PC-3 (cell line): ENCODE measurements around the gene IGFL2. TPM values are rescaled to one million over a fixed set of nuclear protein-coding genes. Genes with fewer than 3 reads are reported as not detected.
A peak's percentile ranks its signal among the peaks of the same experiment; 100 is the strongest.
"Not testable (repeated sequence)": the region's sequence is repeated elsewhere in the genome, so short reads cannot be mapped to it uniquely, and the experiment has no call there.

Source experiments
- ATAC-seq: fragments of 200-7000 bp; cut with Tn5 transposase; 2 replicates; pipeline ENCODE4 v1.9.1; 2020; ENCODE audit warnings: mild to moderate bottlenecking, moderate library complexity
- BruUV-seq: library from RNA; stranded (reverse); fragments of 400-500 nt; replicated peaks from 2 replicates; lab custom pipeline; 2021; lab: Mats Ljungman, UMichigan
- CTCF ChIA-PET: fragments of 300-600 bp; sonication (Branson Sonifier 250); formaldehyde crosslinking; loops from one replicate; lab custom pipeline; 2022; ENCODE audit warnings: antibody characterized with exemption; lab: Charles Lee
- POLR2A ChIA-PET: fragments of 300-600 bp; sonication (Branson Sonifier 250); formaldehyde crosslinking; loops from one replicate; lab custom pipeline; 2022; ENCODE audit warnings: antibody characterized with exemption; ENCODE audit not compliant: unreplicated experiment; lab: Charles Lee
- DNase-seq: peaks from one replicate; pipeline ENCODE4 v3.0.0-alpha.2; 2015
- H2AFZ ChIP-seq: fragments of 300-600 bp; sonication (generic); 2 replicates; pipeline ENCODE4 v1.6.0; 2016; ENCODE audit warnings: antibody characterized with exemption, low read length
- H3F3A ChIP-seq: fragments of 300-600 bp; sonication (generic); one replicate; pipeline ENCODE4 v1.6.0; 2017; ENCODE audit warnings: antibody characterized with exemption, low read length, control low read depth, mild to moderate bottlenecking; ENCODE audit not compliant: unreplicated experiment
- H3K27ac ChIP-seq: fragments of 300-600 bp; sonication (generic); 2 replicates; pipeline ENCODE4 v1.5.1; 2016; ENCODE audit warnings: mild to moderate bottlenecking, low read length
- H3K27me3 ChIP-seq: fragments of 300-600 bp; sonication (generic); 2 replicates; pipeline ENCODE4 v1.6.1; 2016; ENCODE audit warnings: low read length, mixed read lengths
- H3K36me3 ChIP-seq: fragments of 300-600 bp; sonication (generic); 2 replicates; pipeline ENCODE4 v1.6.1; 2016; ENCODE audit warnings: low read depth, mixed run types, low read length, mixed read lengths
- H3K4me1 ChIP-seq: fragments of 300-600 bp; sonication (generic); 2 replicates; pipeline ENCODE4 v1.5.1; 2016; ENCODE audit warnings: low read length; ENCODE audit not compliant: insufficient read depth
- H3K4me2 ChIP-seq: fragments of 300-600 bp; sonication (generic); 2 replicates; pipeline ENCODE4 v1.6.0; 2016; ENCODE audit warnings: low read length
- H3K4me3 ChIP-seq: fragments of 300-600 bp; sonication (generic); 2 replicates; pipeline ENCODE4 v1.5.1; 2016; ENCODE audit warnings: mild to moderate bottlenecking, low read length, mixed read lengths
- H3K79me2 ChIP-seq: fragments of 300-600 bp; sonication (generic); 2 replicates; pipeline ENCODE4 v1.6.1; 2017; ENCODE audit warnings: low read length, mixed read lengths
- H3K9ac ChIP-seq: fragments of 300-600 bp; sonication (generic); 2 replicates; pipeline ENCODE4 v1.6.0; 2016; ENCODE audit warnings: mild to moderate bottlenecking, low read length
- H3K9me2 ChIP-seq: fragments of 300-600 bp; sonication (generic); replicated peaks from 2 replicates; pipeline ENCODE4 v1.6.1; 2016; ENCODE audit warnings: mixed run types, low read length, mixed read lengths
- H3K9me3 ChIP-seq: fragments of 300-600 bp; sonication (generic); 2 replicates; pipeline ENCODE4 v1.6.1; 2016; ENCODE audit warnings: low read length, mixed read lengths
- H4K20me1 ChIP-seq: fragments of 300-600 bp; sonication (generic); 2 replicates; pipeline ENCODE4 v1.6.1; 2016; ENCODE audit warnings: low read length, mixed read lengths
- CTCF ChIP-seq: fragments of 300-600 bp; sonication (generic); conservative IDR thresholded peaks from 2 replicates; pipeline ENCODE4 v1.5.1; 2017; ENCODE audit warnings: antibody characterized with exemption, low read depth, mild to moderate bottlenecking, low read length
- EZH2 ChIP-seq: fragments of 300-600 bp; sonication (generic); IDR thresholded peaks from one replicate; pipeline ENCODE4 v1.6.1; 2017; ENCODE audit warnings: antibody characterized with exemption, mild to moderate bottlenecking, low read length; ENCODE audit not compliant: unreplicated experiment
- EZH2phosphoT487 ChIP-seq: fragments of 300-600 bp; sonication (generic); IDR thresholded peaks from 2 replicates; pipeline ENCODE4 v1.6.1; 2018; ENCODE audit warnings: mild to moderate bottlenecking, antibody characterized with exemption, low read length, borderline replicate concordance
- intact Hi-C: fragments of 100-400 bp; cut with micrococcal nuclease; formaldehyde crosslinking; loops from 2 replicates; pipeline ENCODE4 v1.9.0; 2023
- total RNA-seq: library from RNA; depleted of rRNA; stranded (reverse); fragments of >200 nt; gene quantifications from 2 replicates; pipeline ENCODE4 v1.2.3, GENCODE V29; 2014

IGFL2 gene
- total RNA-seq, 1 experiment from 2014 or later, result not detected

GRCh38 chr19:46181388-46181779, 33.3 kb downstream of the IGFL2 start:
- H3K9me3 ChIP-seq, result no peaks in the 10 kb centered on the region
- no TSS peak for BruUV-seq
- H3K4me1 ChIP-seq, result peaks cover 28% of the 10 kb centered on the region
- TF ChIP-seq EZH2 (no peak), CTCF (no peak), EZH2phosphoT487 (no peak)
- POLR2A ChIA-PET, result no interaction called here
- H3K27ac ChIP-seq, result peak overlapping the region; percentile 95
- H3K36me3 ChIP-seq, result no peaks in the 10 kb centered on the region
- no peaks in the 10 kb centered on the region for H3K27me3 ChIP-seq
- no peaks in the 10 kb centered on the region for H3F3A ChIP-seq
- H3K9me2 ChIP-seq, result no peaks in the 10 kb centered on the region
- no peaks in the 10 kb centered on the region for H3K79me2 ChIP-seq
- peak overlapping the region; percentile 70 for H3K4me2 ChIP-seq
- H2AFZ ChIP-seq, result 0 out of 2 replicates have a peak overlapping the region, but pooled peaks have one; percentile 11
- no peaks in the 10 kb centered on the region for H4K20me1 ChIP-seq
- intact Hi-C loops, result no loop called here
- CTCF ChIA-PET, result no interaction called here
- ATAC-seq (peak; percentile 71), DNase-seq (peak; percentile 52)
- peak overlapping the region; percentile 76 for H3K9ac ChIP-seq
- peak overlapping the region; percentile 31; the same call in 1 of the 2 replicates for H3K4me3 ChIP-seq

GRCh38 chr19:46182476-46182875, 34.4 kb downstream of the IGFL2 start:
- H3K9ac ChIP-seq, result no peak overlapping the region
- no peaks in the 10 kb centered on the region for H4K20me1 ChIP-seq
- no peak overlapping the region for H3K4me2 ChIP-seq
- POLR2A ChIA-PET, result no interaction called here
- no peaks in the 10 kb centered on the region for H3K9me3 ChIP-seq
- H3K9me2 ChIP-seq, result no peaks in the 10 kb centered on the region
- CTCF ChIA-PET, result no interaction called here
- no peaks in the 10 kb centered on the region for H3F3A ChIP-seq
- H3K4me1 ChIP-seq, result peaks cover 28% of the 10 kb centered on the region
- H3K4me3 ChIP-seq, result no peak overlapping the region
- no peak for ATAC-seq
- no peak for DNase-seq
- BruUV-seq, result no TSS peak
- TF ChIP-seq EZH2phosphoT487 (no peak), CTCF (no peak), EZH2 (no peak)
- no peaks in the 10 kb centered on the region for H3K79me2 ChIP-seq
- H3K27ac ChIP-seq, result no peak overlapping the region
- no peaks in the 10 kb centered on the region for H3K36me3 ChIP-seq
- intact Hi-C loops, result no loop called here
- no peaks in the 10 kb centered on the region for H3K27me3 ChIP-seq
- H2AFZ ChIP-seq, result no peak overlapping the region

GRCh38 chr19:46184775-46185710, 37.0 kb downstream of the IGFL2 start:
- H3K27ac ChIP-seq, H3K4me2 ChIP-seq, H3K9me3 ChIP-seq, H3K4me3 ChIP-seq, H3K9me2 ChIP-seq, H2AFZ ChIP-seq, H3K36me3 ChIP-seq, BruUV-seq, H3K9ac ChIP-seq, H4K20me1 ChIP-seq, H3F3A ChIP-seq, H3K79me2 ChIP-seq, ATAC-seq, POLR2A ChIA-PET, CTCF ChIA-PET, intact Hi-C loops, DNase-seq: not testable (repeated sequence)
- Histone ChIP-seq H3K27me3 (peaks cover 12% of the 10 kb centered on the region), H3K4me1 (peaks cover 21% of the 10 kb centered on the region)
